GM12878 (cell line): ENCODE results near the gene SOCS6.

Source experiments
- CREB1 ChIP-seq: IDR thresholded peaks from 2 replicates; pipeline ENCODE4 v1.6.1; 2012; ENCODE audit warnings: low read depth, mild to moderate bottlenecking, inconsistent platforms
- TF ChIP-seq, protein P1 (sequence below): IDR thresholded peaks from 2 replicates; pipeline ENCODE4 v1.6.1; 2011; ENCODE audit warnings: borderline replicate concordance, low read depth, mild to moderate bottlenecking, moderate library complexity, mixed read lengths, low read length; ENCODE audit not compliant: insufficient read depth; ENCODE audit errors: extremely low read length

DNA sequence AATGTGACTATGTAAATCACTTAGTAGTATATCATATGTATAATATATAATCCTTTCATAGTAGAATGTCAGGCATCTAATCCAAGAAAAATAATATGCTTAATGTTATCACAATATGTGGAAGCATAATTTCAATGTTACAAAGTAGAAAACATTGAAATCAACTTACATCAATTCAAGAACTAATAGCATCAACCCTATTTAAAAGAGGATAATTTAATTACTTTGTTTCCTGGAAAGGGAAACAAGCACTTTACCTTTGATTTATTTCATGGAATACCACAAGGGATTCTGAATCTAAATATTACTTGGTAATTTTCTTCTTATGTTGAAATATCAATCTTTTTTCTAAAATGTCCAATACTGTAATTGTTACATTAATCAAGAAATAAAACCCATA lies 30.6 kb upstream of the SOCS6 start:
- TF ChIP-seq, protein P1, sequence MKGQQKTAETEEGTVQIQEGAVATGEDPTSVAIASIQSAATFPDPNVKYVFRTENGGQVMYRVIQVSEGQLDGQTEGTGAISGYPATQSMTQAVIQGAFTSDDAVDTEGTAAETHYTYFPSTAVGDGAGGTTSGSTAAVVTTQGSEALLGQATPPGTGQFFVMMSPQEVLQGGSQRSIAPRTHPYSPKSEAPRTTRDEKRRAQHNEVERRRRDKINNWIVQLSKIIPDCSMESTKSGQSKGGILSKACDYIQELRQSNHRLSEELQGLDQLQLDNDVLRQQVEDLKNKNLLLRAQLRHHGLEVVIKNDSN = no peak
- TF ChIP-seq CREB1 = no peak
